GM12878 (cell line): ENCODE data around the gene ELP2. TPM values are rescaled to one million over a fixed set of nuclear protein-coding genes. Genes with fewer than 3 reads are reported as not detected.

Experiments
- ATAC-seq: fragments of 200-7000 bp; cut with Tn5 transposase; 3 replicates; pipeline ENCODE4 v1.9.1; 2020; ENCODE audit warnings: mild to moderate bottlenecking, moderate library complexity
- BruUV-seq: library from RNA; stranded (reverse); fragments of 400-500 nt; replicated peaks from 2 replicates; lab custom pipeline; 2021; lab: Mats Ljungman, UMichigan
- CTCF ChIA-PET: fragments of 300-600 bp; sonication (Branson Sonifier 250); formaldehyde crosslinking; extraction: SDS; loops from one replicate; lab custom pipeline; 2021; ENCODE audit warnings: inconsistent platforms; lab: Yijun Ruan, JAX
- POLR2A ChIA-PET: fragments of 350-600 bp; formaldehyde crosslinking; extraction: SDS; loops from one replicate; lab custom pipeline; 2021; ENCODE audit warnings: inconsistent platforms; lab: Charles Lee
- RAD21 ChIA-PET: fragments of 300-600 bp; sonication (Branson Sonifier 250); formaldehyde crosslinking; loops from one replicate; lab custom pipeline; 2023; ENCODE audit warnings: antibody characterized with exemption; ENCODE audit not compliant: unreplicated experiment; lab: Charles Lee
- SMC1A ChIA-PET: fragments of 300-600 bp; sonication (Branson Sonifier 250); formaldehyde crosslinking; loops from one replicate; lab custom pipeline; 2023; ENCODE audit not compliant: unreplicated experiment, uncharacterized antibody; lab: Charles Lee
- DNase-seq: peaks from one replicate; pipeline ENCODE4 v3.0.0-alpha.2; 2011; ENCODE audit warnings: low read depth, low spot score
- FAIRE-seq: peaks from 3 replicates; lab custom pipeline; 2011; peaks lifted over from hg19 to GRCh38; lab: Jason Lieb, UNC
- H2AFZ ChIP-seq: 2 replicates; pipeline ENCODE4 v1.6.0; 2011; ENCODE audit warnings: low read depth, low read length, control low read depth; ENCODE audit not compliant: control insufficient read depth
- H3K27ac ChIP-seq: 2 replicates; pipeline ENCODE4 v1.5.1; 2011; ENCODE audit warnings: control low read depth; ENCODE audit not compliant: control insufficient read depth, insufficient read depth
- H3K27me3 ChIP-seq, 2 experiments: replicated peaks in 1 of 2; 2 replicates each; pipeline versions ENCODE4 v1.6.0 to v1.6.1; 2011; ENCODE audit warnings: low read length in 1 of 2; ENCODE audit not compliant: control insufficient read depth in 2 of 2, insufficient read depth in 2 of 2
- H3K36me3 ChIP-seq, 2 experiments: 2 replicates each; pipeline ENCODE4 v1.5.1; 2011; ENCODE audit warnings: low read length in 1 of 2; ENCODE audit not compliant: control insufficient read depth in 2 of 2, insufficient read depth in 2 of 2
- H3K4me1 ChIP-seq: 2 replicates; pipeline ENCODE4 v1.6.1; 2011; ENCODE audit warnings: mild to moderate bottlenecking, low read length, moderate library complexity, mixed read lengths; ENCODE audit not compliant: control insufficient read depth, insufficient read depth
- H3K4me2 ChIP-seq: 2 replicates; pipeline ENCODE4 v1.6.0; 2011; ENCODE audit warnings: control low read depth; ENCODE audit not compliant: control insufficient read depth, insufficient read depth
- H3K4me3 ChIP-seq: fragments of 200-600 bp; sonication (generic); 2 replicates; pipeline ENCODE4 v1.5.1; 2016
- H3K79me2 ChIP-seq: 2 replicates; pipeline ENCODE4 v1.6.0; 2011; ENCODE audit warnings: low read length; ENCODE audit not compliant: control insufficient read depth, insufficient read depth
- H3K9ac ChIP-seq: 2 replicates; pipeline ENCODE4 v1.8.0; 2011; ENCODE audit warnings: low read length, control low read depth, mixed read lengths; ENCODE audit not compliant: control insufficient read depth, insufficient read depth
- H3K9me3 ChIP-seq: replicated peaks from 3 replicates; pipeline ENCODE4 v1.5.1; 2011; ENCODE audit warnings: mild to moderate bottlenecking, low read length; ENCODE audit not compliant: control insufficient read depth, insufficient read depth
- H4K20me1 ChIP-seq: 2 replicates; pipeline ENCODE4 v1.6.0; 2011; ENCODE audit not compliant: control insufficient read depth, insufficient read depth
- EP300 ChIP-seq, 2 experiments: fragments of 150-350 bp in 1 of 2; IDR thresholded peaks; 2 replicates each; pipeline ENCODE4 v1.6.1; 2011 to 2012; ENCODE audit warnings: low read depth in 2 of 2, low read length in 2 of 2, borderline replicate concordance in 1 of 2, improper control_type of control experiment in 1 of 2, inconsistent platforms in 1 of 2; ENCODE audit not compliant: control insufficient read depth in 1 of 2
- KAT2A ChIP-seq: conservative IDR thresholded peaks from 2 replicates; pipeline ENCODE4 v1.6.1; 2011; ENCODE audit warnings: low read depth, low read length; ENCODE audit not compliant: control insufficient read depth
- MTA2 ChIP-seq: fragments of 450-650 bp; IDR thresholded peaks from 2 replicates; pipeline ENCODE4 v1.6.1; 2016; ENCODE audit warnings: low read depth, mild to moderate bottlenecking, moderate library complexity
- NBN ChIP-seq: fragments of 450-650 bp; IDR thresholded peaks from 2 replicates; pipeline ENCODE4 v1.6.1; 2016
- RELA ChIP-seq: fragments of 450-650 bp; IDR thresholded peaks from 2 replicates; pipeline ENCODE4 v1.8.0; 2014; ENCODE audit warnings: borderline replicate concordance; ENCODE audit not compliant: partially characterized antibody
- SMARCA5 ChIP-seq: fragments of 450-650 bp; IDR thresholded peaks from 2 replicates; pipeline ENCODE4 v1.6.1; 2017; ENCODE audit warnings: mild to moderate bottlenecking
- SUPT20H ChIP-seq: IDR thresholded peaks from 2 replicates; pipeline ENCODE4 v1.6.1; 2011; ENCODE audit warnings: low read depth, mild to moderate bottlenecking, low read length, moderate library complexity, borderline replicate concordance; ENCODE audit not compliant: control insufficient read depth
- TCF3 ChIP-seq: IDR thresholded peaks from 2 replicates; pipeline ENCODE4 v1.6.1; 2012; ENCODE audit warnings: low read depth, mild to moderate bottlenecking, low read length, borderline replicate concordance; ENCODE audit not compliant: insufficient read depth
- ZBED1 ChIP-seq: IDR thresholded peaks from 2 replicates; pipeline ENCODE4 v1.6.1; 2016; ENCODE audit warnings: borderline replicate concordance
- ZBTB40 ChIP-seq: fragments of 450-650 bp; IDR thresholded peaks from 2 replicates; pipeline ENCODE4 v1.6.1; 2016; ENCODE audit warnings: mild to moderate bottlenecking, moderate library complexity, borderline replicate concordance
- ZNF274 ChIP-seq: IDR thresholded peaks from one replicate; pipeline ENCODE4 v1.8.0; 2011; ENCODE audit not compliant: insufficient read length, insufficient read depth
- ZZZ3 ChIP-seq: IDR thresholded peaks from 2 replicates; pipeline ENCODE4 v1.6.1; 2011; ENCODE audit warnings: low read depth; ENCODE audit not compliant: control insufficient read depth, insufficient read length
- WGBS: methylation state at CpG from one replicate; pipeline ENCODE4 v1.1.6; 2016; ENCODE audit warnings: low lambda C conversion rate; ENCODE audit not compliant: insufficient replicate concordance, insufficient coverage; ENCODE audit errors: missing lambda C conversion rate; 5-methylcytosine and 5-hydroxymethylcytosine counted together
- in situ Hi-C: fragments of 300-500 bp; cut with MboI; formaldehyde crosslinking; loops from 9 replicates; pipeline ENCODE4 v1.14.3; 2018; ENCODE audit warnings: mixed read lengths
- intact Hi-C: fragments of 100-400 bp; cut with micrococcal nuclease; formaldehyde crosslinking; loops from one replicate; pipeline ENCODE4 v1.14.2; 2022; ENCODE audit not compliant: unreplicated experiment
- polyA plus RNA-seq, 11 experiments: library from polyadenylated mRNA; depleted of rRNA in 4 of 11; unstranded in 6 of 11; stranded (reverse) in 5 of 11; fragments of >200 nt; fragmentation: Nextera tagmentation in 4 of 11; fragmentation: Illumina TruSeq in 1 of 11; extraction: Ambion mirVana in 4 of 11; extraction: Trizol in 1 of 11; gene quantifications; 1 replicate in 1 of 11; 2 replicates in 10 of 11; pipeline versions ENCODE4 v1.2.1 to v1.2.3, GENCODE V29; 2011 to 2016; ENCODE audit warnings: inconsistent platforms in 2 of 11, missing spikeins in 2 of 11, low read depth in 1 of 11
- total RNA-seq, 4 experiments: library from RNA; depleted of rRNA in 3 of 4; stranded (reverse); fragments of >200 nt in 3 of 4; fragmentation: Illumina TruSeq in 1 of 4; extraction: Trizol in 1 of 4; gene quantifications; 2 replicates each; pipeline versions ENCODE4 v1.2.1 to v1.2.3, GENCODE V29; 2013 to 2021
- TF ChIP-seq, protein P1 (sequence below): IDR thresholded peaks from 2 replicates; pipeline ENCODE4 v1.6.1; 2011; ENCODE audit warnings: borderline replicate concordance, low read depth, mild to moderate bottlenecking, moderate library complexity, low read length; ENCODE audit not compliant: insufficient read depth, poor library complexity, severe bottlenecking
- TF ChIP-seq, protein P2 (sequence below): IDR thresholded peaks from 2 replicates; pipeline ENCODE4 v1.6.1; 2012; ENCODE audit warnings: improper control_type of control experiment, low read depth, low read length; ENCODE audit not compliant: insufficient replicate concordance

Gene ELP2
- total and polyA plus RNA-seq, 10 of the 15 experiments (the other 5 are each of a cell fraction or from before 2014, with no cell fraction given), result 56.9 to 134 (median 88.5) TPM

DNA sequence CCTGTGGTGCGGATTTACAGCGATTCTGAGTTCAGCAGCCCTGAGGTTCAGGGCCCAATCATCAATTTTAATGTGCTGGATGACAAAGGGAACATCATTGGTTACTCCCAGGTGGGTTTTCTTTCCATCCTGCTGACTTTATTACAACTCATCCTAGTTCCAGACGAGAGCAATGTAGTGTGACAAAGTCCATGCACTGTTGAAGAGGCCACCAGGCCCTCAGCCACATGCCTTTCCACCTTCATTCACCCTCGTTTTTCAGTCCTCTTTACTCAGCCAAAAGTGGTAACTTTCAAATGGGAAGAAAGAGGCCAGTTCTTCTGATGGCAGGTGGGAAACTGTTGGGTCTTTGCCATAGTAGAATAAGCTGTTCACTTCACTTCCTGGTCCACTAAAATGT, 75.5 kb downstream of the ELP2 start:
- H3K4me2 ChIP-seq, result no peak overlapping the region
- WGBS, result 25% methylated on average over 4 of the region's 4 CpGs
- no peak for ATAC-seq
- RAD21 ChIA-PET, result no interaction called here
- POLR2A ChIA-PET, result no interaction called here
- no peaks in the 10 kb centered on the region for H3K27me3 ChIP-seq
- SMC1A ChIA-PET, result no interaction called here
- H3K9me3 ChIP-seq, result no peaks in the 10 kb centered on the region
- no peak overlapping the region for H3K27ac ChIP-seq
- H3K79me2 ChIP-seq, result no peaks in the 10 kb centered on the region
- no peak overlapping the region for H3K9ac ChIP-seq
- no peak for DNase-seq
- no peaks in the 10 kb centered on the region for H4K20me1 ChIP-seq
- H3K4me1 ChIP-seq, result no peaks in the 10 kb centered on the region
- intact Hi-C loops, result no loop called here
- H3K4me3 ChIP-seq, result no peak overlapping the region
- H3K36me3 ChIP-seq, result no peaks in the 10 kb centered on the region
- H2AFZ ChIP-seq, result no peak overlapping the region
- in situ Hi-C loops, result no loop called here
- FAIRE-seq, result no peak
- no TSS peak for BruUV-seq
- CTCF ChIA-PET, result no interaction called here
- TF ChIP-seq ZBTB40, result no peak
- no peak for TF ChIP-seq SUPT20H
- TF ChIP-seq, protein P1, sequence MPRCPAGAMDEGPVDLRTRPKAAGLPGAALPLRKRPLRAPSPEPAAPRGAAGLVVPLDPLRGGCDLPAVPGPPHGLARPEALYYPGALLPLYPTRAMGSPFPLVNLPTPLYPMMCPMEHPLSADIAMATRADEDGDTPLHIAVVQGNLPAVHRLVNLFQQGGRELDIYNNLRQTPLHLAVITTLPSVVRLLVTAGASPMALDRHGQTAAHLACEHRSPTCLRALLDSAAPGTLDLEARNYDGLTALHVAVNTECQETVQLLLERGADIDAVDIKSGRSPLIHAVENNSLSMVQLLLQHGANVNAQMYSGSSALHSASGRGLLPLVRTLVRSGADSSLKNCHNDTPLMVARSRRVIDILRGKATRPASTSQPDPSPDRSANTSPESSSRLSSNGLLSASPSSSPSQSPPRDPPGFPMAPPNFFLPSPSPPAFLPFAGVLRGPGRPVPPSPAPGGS, result no peak
- TF ChIP-seq, protein P2, sequence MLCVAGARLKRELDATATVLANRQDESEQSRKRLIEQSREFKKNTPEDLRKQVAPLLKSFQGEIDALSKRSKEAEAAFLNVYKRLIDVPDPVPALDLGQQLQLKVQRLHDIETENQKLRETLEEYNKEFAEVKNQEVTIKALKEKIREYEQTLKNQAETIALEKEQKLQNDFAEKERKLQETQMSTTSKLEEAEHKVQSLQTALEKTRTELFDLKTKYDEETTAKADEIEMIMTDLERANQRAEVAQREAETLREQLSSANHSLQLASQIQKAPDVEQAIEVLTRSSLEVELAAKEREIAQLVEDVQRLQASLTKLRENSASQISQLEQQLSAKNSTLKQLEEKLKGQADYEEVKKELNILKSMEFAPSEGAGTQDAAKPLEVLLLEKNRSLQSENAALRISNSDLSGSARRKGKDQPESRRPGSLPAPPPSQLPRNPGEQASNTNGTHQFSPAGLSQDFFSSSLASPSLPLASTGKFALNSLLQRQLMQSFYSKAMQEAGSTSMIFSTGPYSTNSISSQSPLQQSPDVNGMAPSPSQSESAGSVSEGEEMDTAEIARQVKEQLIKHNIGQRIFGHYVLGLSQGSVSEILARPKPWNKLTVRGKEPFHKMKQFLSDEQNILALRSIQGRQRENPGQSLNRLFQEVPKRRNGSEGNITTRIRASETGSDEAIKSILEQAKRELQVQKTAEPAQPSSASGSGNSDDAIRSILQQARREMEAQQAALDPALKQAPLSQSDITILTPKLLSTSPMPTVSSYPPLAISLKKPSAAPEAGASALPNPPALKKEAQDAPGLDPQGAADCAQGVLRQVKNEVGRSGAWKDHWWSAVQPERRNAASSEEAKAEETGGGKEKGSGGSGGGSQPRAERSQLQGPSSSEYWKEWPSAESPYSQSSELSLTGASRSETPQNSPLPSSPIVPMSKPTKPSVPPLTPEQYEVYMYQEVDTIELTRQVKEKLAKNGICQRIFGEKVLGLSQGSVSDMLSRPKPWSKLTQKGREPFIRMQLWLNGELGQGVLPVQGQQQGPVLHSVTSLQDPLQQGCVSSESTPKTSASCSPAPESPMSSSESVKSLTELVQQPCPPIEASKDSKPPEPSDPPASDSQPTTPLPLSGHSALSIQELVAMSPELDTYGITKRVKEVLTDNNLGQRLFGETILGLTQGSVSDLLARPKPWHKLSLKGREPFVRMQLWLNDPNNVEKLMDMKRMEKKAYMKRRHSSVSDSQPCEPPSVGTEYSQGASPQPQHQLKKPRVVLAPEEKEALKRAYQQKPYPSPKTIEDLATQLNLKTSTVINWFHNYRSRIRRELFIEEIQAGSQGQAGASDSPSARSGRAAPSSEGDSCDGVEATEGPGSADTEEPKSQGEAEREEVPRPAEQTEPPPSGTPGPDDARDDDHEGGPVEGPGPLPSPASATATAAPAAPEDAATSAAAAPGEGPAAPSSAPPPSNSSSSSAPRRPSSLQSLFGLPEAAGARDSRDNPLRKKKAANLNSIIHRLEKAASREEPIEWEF, result no peak
- no peak for TF ChIP-seq KAT2A
- TF ChIP-seq ZBED1, result no peak
- TF ChIP-seq MTA2, result no peak
- TF ChIP-seq ZZZ3, result no peak
- TF ChIP-seq SMARCA5, result no peak
- TF ChIP-seq NBN, result no peak
- TF ChIP-seq TCF3, result no peak
- no peak for TF ChIP-seq RELA
- TF ChIP-seq ZNF274, result no peak
- no peak for TF ChIP-seq EP300 (IDR thresholded peaks at IDR 0.05; ENCODE audit: borderline replicate concordance in 1 of 2, control insufficient read depth in 1 of 2, low read depth in 2 of 2, low read length in 2 of 2)
